NAMALWA (cell line): Measurements from ENCODE around the gene MXRA7.

Experiments used
- DNase-seq: peaks from one replicate; pipeline ENCODE4 v3.0.0-alpha.2; 2015; ENCODE audit warnings: low spot score

The MXRA7 gene

DNA sequence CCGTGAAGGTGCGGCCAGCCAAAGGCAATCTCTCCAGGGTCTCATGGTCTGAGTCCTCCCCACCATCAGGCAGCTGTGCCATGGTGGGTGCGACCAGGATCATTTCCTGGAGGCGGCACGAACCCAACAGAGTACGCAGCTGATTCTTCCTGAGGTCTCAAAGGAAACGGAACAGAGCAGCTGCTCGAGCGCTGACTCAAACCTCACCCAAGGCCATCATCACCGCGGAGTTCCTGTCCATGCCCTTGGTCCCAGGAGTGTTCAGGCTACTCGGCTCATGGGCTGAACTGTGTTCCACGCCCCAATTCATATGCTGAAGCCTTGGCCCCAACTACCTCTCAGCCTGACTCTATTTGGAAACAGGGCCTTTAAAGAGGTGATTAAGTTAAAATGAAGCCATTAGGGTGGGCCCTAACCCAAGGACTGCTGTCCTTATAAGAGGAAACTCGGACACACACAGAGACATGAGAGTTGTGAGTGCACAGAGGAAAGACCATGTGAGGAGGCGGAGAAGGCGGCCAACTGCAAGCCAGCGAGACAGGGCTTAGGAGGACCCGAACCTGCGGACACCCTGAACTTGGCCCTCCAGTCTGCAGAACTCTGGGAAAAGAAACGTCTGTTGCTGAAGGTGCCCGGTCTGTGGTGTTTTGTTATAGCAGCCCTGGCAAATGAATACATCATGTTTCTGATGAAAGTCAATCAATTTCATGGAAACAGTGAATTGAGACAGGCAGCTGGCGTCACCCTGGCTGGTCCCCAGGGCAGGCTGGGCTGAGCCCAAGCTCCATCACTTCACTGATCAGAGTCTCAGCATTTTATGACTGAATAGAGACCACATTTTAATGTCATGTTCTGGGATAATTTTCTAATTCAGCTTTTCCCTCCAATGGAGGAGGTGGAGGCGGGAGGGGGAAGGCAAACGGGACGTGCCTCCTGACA, 13.7 kb downstream of the MXRA7 start:
- DNase-seq: no peak

DNA sequence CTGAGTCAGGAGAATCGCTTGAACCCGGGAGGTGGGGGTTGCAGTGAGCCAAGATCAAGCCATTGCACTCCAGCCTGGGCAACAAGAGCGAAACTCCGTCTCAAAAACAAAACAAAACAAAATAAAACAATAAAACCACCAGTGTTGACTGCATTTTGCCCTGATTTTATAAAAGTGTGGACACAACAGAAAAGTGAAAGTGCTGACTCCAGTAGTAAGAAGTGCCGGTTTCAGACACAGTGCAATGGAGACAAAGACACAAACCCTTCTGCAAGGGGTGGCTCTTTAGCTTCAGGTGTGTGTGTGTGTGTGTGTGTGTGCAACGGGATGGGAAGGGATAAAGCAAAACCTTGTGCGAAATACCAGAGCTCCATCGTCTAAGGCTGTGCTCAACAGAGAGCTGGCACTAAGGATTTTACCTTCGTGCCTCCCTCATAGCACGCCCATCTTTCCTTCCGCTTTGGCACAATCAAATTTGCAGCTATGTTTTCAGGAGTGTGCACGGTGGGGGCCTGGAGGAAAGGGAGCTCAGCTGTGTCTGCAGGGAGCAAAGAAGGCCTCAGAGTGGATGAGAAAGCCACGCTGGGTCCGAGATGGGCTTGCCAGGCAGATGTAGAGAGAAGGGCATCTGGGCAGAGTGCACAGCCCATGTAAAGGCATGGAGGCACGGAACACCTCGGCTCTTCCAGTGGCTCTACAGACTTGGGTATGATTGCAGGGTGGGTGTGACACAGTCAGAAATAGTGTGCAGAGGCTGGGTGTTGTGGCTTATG, 15.5 kb downstream of the MXRA7 start:
- no peak for DNase-seq

DNA sequence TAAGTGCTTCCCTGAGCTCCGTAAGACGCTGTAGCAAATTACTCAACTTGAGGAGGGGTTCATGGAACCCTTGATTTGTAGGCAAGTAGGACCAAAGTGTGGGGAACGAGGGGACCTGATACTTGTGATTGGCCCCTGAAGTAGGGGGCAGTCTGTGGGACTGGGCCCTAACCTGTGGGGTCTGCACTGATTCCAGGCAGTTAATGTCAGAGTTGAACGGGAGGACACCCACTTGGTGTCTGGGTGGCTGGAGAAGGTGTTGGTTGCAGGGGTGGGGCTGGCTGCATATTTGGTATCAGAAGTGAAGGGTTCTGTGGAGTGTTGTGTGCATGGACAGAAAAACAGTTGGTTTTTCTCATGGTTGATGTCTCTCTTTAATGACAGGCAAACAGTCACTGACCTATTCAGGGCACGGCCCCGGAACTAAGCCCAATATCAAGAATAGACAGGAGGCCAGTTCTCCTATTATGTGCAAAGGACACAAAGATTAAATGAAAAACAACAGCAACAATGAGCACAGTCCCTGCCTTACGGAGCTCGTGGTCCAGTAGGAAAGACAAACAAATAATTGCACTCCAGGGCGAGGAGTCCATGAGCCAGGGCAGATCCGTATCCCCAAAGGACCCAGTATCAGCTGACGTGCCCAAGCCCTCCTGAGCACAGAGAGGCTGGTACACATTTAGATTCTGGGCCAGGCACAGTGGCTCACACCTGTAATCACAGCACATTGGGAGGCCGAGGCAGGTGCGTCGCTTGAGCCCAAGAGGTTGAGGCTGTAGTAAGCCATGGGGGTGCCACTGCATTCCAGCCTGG, 19.2 kb downstream of the MXRA7 start:
- DNase-seq: no peak

DNA sequence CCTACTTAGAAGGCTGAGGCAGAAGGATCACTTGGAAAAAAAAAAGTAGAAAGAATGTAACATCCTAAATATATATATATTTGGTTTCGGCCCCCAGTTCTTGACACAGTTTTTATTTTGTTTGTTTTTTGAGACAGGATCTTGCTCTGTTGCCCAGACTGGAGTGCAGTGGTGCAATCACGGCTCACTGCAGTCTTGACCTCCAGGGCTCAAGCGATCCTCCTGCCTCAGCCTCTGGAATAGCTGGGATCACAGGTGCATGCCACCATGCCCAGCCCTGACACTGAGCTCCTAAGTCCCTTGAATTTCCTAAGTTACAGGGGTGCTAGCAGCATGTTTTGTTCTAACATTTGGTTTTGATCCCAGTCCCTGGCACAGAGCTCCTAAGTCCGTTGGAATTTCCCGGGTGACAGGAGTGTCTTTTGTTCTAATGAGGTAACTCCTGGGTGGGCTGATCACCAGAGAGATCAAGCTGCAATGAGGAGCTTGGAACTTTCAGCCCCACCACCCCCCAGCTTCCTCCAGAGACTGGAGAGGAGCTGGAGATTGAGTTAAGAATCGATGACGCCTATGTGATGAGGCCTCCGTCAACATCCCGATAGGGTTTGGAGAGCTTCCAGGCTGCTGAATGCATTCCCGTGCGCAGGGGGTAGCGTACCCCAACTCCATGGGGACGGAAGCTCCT, 20.0 kb downstream of the MXRA7 start:
- DNase-seq: no peak

DNA sequence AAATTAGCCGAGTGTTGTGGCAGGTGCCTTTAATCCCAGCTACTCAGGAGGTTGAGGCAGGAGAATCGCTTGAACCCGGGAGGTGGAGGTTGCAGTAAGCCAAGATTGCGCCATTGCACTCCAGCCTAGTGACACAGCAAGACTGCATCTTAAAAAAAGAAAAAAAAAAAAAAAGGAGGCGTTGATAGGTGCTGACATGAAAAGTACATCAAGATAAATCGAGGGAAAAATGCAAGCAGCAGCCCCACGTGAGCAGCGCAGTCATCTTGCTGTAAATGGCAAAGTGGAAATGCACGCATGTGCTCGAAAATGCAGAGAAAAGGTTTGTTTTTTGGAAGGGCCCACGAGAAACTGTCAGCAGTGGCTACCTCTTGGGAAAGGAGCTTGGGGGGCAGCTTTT, 20.9 kb downstream of the MXRA7 start:
- DNase-seq: no peak

DNA sequence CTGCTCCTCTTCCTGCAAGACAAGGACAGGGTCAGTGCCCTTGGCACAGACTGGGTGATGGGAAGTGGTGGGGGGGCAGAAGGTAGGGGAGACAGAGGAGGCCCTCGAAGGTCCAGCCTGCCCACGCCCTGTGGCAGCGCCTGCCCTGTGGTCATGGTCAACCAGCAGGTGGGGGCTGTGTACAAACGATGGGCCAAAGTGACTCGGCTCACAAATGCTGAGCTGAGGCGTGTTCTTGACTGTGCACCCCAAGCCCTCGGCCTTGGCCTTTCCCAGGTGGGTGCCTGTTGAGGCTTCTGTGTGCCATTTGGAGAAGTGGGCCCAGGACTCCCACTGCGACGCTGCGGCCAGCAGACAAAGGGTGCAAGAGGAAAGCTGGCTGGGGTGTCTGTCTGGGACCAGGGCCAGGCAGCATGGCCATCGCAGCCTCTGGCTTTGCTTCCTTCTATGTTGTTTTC, 22.6 kb downstream of the MXRA7 start:
- no peak for DNase-seq

DNA sequence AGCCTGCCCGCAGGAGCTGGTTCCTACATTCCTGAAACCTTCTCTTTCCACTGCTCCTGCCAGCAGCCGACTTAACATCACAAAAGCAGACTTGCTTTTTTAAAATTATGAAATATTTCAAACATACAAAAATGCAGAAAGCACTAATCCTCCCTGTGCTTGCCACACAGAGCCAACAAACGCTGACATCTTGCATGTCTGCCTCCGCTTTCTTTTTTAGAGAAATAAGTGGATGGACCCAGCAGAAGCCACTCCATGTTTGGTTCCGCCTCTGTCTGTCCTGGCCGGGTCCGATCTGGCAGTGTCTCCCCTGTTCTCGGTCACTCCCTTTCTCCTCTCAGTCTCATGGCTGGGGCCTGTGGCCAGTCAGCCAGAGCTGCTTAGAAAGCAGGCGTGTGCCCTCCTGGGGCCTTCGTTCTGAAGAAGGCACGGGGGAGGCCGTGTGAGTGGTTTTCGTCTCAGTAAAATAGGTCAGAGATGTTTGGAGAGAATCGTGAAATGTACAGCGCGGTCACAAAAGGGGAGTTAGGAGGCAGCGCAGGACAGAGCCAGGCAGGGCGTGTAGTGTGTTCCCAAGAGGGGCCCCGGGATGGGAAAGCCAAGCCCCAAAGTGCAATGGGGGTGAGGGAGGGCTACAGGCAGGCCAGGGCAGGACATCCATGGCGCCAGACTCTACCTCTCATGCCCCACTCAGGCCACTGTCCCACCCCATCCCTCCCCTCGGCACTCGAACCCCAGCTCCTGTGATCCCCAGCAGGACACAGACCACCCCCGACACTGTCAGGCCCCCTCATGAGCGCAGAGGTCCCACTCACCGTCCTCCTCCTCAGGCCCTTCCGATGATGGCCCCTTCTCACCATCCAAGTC, 23.2 kb downstream of the MXRA7 start:
- no peak for DNase-seq

DNA sequence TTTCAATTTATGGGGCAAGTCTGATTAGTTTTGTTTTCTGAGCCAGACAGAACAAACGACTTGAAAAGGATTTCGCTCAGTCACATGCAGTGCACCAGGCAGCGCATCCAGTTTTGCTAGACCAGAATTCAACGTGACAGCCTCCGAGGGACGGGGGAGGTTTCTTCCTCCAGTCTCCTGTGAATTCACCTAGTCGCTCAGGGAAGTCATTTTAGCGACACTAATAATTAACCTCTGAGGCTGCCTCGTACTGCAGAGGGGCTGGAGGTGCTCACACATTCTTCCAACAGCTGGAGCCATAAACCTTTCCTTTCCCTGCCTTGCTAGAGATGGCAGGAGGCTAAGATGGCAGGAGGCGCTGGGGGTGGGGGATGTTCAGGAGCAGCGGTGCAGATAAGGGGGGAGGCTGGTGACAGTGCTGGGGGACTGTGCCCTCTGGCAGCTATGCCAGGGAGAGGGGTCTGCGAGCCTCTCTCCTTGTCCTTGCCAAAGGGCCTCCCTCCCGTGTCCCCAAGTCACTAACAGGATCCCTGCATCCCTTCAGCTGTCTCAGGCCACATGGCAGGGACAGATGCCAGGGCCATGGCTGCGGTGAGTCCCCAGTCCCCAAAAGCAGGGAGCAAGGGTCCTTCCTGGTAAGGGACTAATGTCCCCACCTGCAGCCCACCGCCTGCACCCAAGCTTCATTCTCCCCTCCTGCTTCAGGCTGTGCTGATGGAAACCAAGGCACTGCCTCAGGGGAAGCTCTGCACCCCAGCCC, 24.0 kb downstream of the MXRA7 start:
- no peak for DNase-seq

DNA sequence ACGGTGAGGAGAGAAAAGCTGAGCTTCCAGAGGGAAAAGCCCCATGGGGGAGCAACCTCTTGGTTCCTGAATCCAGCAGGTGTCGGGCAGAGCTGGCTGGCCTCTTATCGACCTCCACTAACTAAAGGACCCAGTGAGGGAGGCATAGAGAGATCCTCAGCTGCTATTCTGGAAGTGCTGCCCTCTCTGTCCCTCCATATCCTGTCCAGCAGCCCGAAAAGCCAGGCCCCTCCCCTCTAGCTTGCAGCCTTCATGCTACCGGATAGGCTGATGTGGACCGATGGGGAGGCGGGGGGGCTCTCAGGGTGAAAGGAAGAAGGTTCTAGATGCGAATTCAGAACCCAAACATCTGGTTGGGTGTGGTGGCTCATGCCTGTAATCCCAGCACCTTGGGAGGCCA, 24.9 kb downstream of the MXRA7 start:
- DNase-seq: no peak

DNA sequence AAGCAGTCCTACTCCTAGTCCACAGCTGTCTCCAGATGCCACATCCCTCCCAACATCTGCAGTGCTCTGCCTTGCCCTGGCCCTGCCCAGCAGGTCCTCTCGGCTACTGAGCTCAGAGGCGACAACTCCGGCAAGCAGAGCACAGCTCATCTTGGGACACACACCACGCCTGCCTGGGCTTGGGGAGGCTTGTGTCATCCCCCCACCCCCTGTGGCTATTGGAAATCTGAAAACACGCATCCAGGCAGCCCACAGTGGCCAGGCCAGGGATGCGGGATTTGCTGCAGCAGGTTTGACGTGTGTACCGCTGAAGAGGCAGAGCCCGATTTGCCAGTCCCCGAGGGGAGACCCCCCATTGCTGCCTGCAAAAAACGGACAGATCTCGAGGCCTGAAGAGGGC, 25.4 kb downstream of the MXRA7 start:
- DNase-seq: no peak

DNA sequence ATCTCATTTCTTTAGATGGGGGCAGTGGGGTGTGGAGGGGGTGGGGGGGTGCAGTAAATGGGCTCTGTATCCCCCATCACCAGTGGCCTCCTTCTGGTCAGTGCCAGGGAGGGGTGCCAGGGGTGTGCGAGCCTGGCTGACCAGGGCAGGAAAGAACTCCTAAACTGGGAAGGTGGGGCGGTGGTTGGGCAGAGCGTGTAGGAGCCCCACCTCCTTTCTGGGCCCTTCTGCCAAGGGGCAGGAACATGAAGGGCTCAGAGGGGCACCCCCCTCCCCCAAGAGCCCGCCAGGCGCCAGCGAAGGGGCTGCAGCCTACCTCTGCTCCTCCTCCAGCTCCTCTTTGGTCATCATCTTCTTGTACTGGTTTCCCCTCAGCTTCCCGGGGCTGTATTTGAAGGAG, 26.0 kb downstream of the MXRA7 start:
- DNase-seq: no peak

DNA sequence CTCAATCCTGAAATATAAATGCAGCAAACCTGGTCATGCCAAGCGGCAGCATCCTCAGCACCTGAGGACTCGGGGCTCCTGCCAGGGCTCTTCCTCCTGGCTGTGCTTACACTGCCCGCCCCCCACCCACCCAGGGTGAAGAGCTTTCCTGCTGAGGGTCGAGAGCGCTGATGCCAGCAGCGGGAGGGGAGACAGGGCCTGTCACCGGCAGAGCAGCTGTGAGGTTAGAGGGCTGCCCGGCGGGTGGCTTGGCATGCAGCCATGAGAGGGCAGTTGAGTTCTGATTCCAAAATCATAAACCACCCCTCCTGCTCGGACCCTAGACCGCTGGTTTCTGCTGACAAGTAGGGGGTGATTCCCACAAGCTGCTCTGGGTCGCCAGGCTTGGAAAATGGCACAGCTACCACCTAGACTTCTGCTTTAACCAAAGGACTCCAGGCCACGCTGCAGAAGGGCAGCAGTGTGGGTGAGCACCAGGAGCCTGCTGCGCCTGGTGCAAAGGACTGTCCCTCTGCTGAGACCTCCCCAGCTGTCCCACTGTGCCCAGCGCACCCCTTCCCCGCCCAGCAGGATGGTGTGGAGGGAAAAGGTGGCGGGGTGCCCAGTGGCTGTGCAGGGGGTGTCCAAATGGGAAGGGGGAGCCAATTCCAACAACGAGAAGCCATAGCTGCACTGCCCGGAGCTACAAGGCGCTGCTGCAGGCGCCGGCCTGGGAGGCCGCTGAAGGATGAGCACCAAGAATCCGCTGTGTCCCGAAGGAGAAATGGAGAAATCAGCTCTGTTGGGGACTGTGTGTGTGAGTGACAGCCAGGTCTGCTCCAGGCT, 26.6 kb downstream of the MXRA7 start:
- no peak for DNase-seq

DNA sequence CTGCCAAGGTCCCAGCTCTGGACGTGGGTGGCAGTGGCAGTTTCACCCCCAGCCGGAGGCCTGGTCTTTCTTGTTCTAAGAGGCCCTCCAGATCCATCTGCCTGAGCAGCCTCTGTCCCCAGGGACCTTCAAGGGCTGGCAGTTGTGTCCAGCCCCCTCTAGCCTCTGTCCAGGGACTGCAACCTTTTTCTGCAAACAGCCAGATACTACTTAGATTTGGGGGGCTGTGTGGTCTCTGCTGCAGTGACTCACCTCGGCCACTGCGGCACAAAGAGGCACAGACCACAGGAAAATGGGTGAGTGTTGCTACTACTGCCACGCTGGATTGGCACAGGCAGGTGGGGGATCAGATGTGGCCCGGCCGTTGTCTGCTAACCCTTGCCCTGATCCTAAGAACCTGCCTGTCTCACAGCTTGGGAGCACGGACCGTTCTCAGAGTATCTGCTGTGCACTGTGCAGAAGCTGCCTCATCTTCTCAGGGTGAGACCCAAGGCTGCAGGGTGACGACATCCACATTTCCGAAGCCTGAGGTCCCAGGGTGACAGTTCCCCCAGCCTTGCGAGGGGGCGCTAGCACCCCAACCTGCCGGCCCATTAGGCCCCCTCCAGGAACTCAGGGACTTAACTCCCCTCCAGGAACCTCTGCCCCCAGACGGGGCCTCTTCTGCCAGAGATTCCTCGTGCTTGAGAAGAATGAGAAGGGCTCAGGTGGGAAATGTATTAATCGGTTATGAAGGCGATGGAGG, 27.6 kb downstream of the MXRA7 start:
- DNase-seq: peak; percentile 30

DNA sequence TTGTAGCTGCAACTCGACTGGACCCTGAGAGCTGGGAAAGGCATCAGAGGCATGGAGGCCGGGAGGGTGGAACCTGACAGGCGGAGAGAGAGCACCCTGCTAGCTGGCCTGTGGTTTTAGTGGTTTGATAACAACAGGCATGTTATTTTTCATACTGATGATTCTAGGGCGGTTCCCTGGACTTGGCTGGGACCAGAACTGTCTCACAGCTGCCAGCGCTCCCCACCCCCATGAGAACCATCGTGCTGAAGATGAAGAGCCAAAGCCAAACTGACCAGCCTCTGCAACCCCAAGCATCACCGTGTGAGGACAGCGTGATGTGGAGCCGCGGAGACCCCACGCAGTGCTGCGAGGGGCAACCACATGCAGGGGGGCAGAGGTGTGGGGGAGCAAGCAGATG, 28.5 kb downstream of the MXRA7 start:
- no peak for DNase-seq

DNA sequence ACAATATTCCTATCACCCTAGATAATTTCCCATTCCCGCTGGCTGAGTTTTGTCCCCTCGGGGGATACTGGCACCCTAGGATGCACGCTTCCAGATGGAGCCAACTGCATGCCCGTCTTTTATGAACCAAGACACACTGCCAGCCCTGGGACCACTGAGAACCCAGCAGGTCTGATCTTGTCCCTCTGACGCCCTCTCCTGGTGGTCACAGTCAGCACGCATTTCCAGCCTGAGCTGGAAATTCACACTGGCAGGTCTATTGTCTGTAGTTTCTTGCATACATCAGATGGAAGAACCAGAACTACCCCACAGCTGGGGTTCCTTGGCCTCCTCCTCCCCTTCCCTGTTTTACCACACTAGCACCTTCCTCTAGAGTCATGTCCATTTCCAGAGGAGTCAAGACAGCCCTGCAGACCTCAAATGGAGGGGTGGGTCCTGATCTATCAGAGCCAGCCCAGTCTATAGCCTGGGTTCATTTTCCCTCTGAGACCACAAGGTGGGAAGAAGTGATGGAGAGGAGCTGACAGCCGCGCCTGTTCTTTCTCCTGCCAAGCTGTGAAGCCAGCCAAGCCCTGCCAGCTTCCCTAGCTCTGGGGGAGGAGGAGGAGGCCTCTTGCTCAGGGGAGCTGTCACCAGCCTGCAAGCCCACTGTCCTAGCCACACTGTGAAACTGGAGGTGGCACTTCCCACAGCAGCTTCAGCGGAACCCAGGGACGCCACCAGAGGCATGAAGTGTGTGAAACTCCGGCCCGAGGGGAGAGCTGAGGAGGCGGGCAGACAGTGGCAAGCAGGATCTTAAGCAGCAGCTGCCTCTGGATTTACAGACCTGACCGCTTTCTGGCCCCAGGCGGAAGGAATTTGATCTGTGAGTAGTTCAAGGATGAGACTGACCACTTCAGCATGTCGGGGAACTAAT, 29.3 kb downstream of the MXRA7 start:
- peak; percentile 85 for DNase-seq

DNA sequence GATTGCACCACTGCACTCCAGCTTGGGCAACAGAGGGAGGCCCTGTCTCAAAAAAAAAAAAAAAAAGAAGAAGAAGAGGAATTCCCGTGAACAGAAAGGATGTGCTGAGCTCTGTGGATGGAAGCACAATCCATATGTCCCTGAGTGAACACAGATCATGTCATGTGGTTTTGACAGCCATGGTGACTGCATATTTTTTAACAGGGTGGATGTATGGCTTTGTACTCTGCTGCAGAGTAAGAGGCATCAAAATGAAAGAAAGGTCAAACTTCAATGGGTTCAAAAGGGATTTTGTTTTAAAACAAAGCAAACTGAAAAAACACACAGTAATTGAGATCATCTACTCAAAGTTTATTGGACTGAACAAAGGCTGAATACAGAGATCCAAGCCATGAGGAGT, 31.5 kb downstream of the MXRA7 start:
- no peak for DNase-seq

DNA sequence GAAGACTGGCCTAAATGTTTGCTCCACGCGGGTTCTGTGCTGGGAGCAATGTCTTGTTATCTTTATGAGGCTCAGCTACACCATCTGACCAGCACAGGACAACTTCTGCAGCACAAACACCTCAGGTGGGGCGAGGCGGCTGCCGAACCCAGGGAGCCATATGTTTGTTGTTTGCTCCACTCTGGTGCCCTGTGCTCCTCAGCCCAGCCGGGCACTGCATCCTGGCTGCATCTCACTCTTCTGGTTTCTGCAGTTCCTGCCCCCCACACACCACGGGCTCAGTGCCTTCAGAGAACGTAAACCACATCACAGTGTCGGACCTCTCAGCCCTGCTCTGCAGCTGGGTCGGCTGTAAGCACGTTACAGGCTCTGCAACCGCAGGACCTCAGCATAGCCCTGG, 32.4 kb downstream of the MXRA7 start:
- no peak for DNase-seq
